Epithelial cell of esophagus (primary cell): ENCODE data around the gene FAM131A.

Experiments
- DNase-seq: peaks from one replicate; pipeline ENCODE4 v3.0.0; 2010; ENCODE audit warnings: low read depth
- H3K4me3 ChIP-seq: 2 replicates; pipeline ENCODE4 v1.5.1; 2011; ENCODE audit warnings: mild to moderate bottlenecking, low read length, control low read depth
- TF ChIP-seq, protein P1 (sequence below): IDR thresholded peaks from 2 replicates; pipeline ENCODE4 v1.5.1; 2011; ENCODE audit warnings: low read depth, mild to moderate bottlenecking, low read length, control low read depth, inconsistent platforms; ENCODE audit not compliant: insufficient read depth; ENCODE audit errors: missing control alignments

FAM131A gene

DNA sequence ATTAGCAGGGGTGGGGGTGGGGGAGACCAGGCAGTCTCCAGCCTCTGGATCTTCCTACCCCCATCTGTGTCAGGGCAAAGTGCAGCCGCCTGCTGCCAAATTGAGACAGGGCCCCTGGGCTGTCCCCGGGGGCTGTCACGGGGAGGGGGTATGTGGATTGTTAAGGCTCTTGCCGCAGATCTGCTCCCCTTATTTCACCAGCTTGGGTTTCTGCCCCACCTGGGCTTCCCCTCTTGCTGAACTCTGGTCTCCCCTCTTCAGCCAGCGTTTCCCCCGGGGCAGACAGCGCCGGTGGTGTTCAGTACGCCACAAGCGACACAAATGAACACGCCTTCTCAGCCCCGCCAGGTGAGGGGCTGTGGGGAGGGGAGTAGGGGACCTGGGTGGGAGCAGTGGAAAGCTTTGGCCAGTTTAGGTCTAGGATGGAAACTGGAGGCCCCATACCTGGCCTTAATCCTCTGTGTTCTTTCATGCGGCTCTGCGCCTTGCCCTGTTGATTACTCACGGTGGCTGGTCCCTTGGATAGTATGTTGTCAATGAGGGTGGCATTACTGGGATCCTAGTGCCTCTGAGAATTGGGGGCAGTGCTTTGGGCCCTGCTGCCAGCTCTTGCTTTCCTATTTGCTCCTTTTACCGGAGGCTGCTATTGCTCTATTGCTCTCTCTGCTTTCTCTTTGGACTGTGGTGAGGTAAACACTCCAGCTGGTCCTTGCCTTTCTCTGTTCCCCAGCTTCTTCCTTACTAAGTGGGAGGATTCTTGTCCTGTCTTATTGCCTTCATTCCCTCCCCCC lies 21.3 kb upstream of the FAM131A start:
- no peak for DNase-seq
- TF ChIP-seq, protein P1, sequence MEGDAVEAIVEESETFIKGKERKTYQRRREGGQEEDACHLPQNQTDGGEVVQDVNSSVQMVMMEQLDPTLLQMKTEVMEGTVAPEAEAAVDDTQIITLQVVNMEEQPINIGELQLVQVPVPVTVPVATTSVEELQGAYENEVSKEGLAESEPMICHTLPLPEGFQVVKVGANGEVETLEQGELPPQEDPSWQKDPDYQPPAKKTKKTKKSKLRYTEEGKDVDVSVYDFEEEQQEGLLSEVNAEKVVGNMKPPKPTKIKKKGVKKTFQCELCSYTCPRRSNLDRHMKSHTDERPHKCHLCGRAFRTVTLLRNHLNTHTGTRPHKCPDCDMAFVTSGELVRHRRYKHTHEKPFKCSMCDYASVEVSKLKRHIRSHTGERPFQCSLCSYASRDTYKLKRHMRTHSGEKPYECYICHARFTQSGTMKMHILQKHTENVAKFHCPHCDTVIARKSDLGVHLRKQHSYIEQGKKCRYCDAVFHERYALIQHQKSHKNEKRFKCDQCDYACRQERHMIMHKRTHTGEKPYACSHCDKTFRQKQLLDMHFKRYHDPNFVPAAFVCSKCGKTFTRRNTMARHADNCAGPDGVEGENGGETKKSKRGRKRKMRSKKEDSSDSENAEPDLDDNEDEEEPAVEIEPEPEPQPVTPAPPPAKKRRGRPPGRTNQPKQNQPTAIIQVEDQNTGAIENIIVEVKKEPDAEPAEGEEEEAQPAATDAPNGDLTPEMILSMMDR: no peak

DNA sequence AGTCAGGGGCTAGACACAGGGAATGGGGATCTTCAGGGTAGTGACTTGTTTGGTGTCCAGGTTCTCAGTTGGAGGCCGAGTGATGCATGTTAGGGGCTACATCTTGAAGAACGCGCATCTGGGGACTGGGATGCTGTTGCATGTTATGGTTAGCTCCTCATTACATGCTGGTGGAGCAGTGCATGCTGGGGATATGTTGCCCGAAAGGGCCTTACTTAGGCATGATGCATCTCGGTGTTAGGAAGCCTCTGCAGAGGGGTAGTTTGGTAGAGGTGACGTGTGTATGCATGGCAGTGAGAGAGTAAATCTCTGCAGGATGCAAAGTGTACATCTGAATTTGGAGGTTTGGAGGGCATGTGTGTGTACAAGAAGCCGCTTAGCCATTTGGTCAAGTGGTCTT lies 20.6 kb upstream of the FAM131A start:
- peak overlapping the region; percentile 88 for H3K4me3 ChIP-seq
- no peak for DNase-seq
- TF ChIP-seq, protein P1: no peak

More for the DNA sequence above, 21.3 kb upstream of the FAM131A start:
- peak overlapping the region; percentile 88 for H3K4me3 ChIP-seq

DNA sequence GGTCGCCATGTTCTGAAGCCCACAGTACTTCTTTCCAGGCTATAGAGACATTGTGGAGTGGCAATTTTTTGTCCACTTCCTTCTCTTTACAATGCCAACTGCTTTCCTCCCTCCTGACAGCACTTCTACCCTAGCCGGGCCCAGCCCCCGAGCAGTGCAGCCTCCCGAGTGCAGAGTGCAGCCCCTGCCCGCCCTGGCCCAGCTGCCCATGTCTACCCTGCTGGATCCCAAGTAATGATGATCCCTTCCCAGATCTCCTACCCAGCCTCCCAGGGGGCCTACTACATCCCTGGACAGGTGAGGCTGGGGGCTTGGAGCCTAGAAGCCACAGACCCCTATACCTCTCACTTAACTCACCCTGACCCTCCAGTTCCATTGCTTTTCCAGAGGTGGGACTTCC lies 20.2 kb upstream of the FAM131A start:
- TF ChIP-seq, protein P1: no peak
- H3K4me3 ChIP-seq: peak overlapping the region; percentile 88
- no peak for DNase-seq

DNA sequence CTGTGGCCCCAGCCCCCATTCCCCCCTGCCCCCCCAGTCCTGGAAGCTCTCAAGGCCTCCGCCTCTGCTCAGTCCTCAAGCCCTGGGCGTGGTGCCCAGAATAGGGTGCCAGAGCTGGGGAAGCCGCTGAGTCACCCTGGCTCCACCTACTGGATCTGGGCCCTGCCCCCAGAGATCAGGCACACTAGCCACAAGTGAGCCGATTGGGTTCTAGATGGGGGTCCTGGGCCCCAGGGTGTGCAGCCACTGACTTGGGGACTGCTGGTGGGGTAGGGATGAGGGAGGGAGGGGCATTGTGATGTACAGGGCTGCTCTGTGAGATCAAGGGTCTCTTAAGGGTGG lies 17.3 kb upstream of the FAM131A start:
- TF ChIP-seq, protein P1: no peak
- peak; percentile 94 for DNase-seq
- H3K4me3 ChIP-seq: peak overlapping the region; percentile 52

DNA sequence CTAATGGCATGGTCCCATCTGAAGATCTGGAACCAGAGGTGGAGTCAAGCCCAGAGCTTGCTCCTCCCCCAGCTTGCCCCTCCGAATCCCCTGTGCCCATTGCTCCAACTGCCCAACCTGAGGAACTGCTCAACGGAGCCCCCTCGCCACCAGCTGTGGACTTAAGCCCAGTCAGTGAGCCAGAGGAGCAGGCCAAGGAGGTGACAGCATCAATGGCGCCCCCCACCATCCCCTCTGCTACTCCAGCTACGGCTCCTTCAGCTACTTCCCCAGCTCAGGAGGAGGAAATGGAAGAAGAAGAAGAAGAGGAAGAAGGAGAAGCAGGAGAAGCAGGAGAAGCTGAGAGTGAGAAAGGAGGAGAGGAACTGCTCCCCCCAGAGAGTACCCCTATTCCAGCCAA lies 15.7 kb upstream of the FAM131A start:
- TF ChIP-seq, protein P1: no peak
- no peak for DNase-seq
- H3K4me3 ChIP-seq: no peak overlapping the region

DNA sequence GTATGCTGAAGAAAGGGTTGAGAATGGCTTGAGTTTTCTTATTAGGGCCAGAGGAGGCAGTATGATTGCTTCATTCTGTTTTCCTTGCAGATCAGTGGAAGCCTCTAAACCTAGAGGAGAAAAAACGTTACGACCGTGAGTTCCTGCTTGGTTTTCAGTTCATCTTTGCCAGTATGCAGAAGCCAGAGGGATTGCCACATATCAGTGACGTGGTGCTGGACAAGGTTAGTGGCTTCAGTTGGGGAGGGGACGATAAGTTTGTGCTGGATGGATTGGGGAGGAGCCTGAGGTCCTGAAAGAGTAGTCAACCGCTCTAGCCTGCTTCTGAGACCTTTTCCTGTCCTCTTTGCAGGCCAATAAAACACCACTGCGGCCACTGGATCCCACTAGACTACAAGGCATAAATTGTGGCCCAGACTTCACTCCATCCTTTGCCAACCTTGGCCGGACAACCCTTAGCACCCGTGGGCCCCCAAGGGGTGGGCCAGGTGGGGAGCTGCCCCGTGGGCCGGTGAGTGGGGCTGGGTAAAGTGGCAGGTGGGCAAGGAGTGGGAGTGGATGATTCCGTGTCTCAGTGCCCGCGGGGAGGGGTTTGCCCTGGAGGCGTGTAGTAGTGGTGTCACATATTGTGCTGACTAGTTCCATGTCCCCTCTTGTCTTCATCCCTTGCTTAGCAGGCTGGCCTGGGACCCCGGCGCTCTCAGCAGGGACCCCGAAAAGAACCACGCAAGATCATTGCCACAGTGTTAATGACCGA lies 14.5 kb upstream of the FAM131A start:
- no peak for DNase-seq
- no peak overlapping the region for H3K4me3 ChIP-seq
- TF ChIP-seq, protein P1: no peak
